ENCODE data around the gene ACTG2. TPM values are rescaled to one million over a fixed set of nuclear protein-coding genes. Genes with fewer than 3 reads are reported as not detected.

ACTG2 gene
- polyA plus RNA-seq, 3 donors: not detected

- H3K4me3 ChIP-seq (replicated peaks in 1 of 3; ENCODE audit: low read depth in 2 of 3, low read length in 3 of 3): no peak overlapping the region
- Mint-ChIP-seq H3K9me3 (no peaks in the 10 kb centered on the region), H3K36me3 (peaks cover 55 to 61% of the 10 kb centered on the region in 2 donors), H3K27ac (peak overlapping the region in 4 of 7 donors; percentile 5 to 67 (median 43)), H3K4me3 (no peak overlapping the region), H3K4me1 (peaks cover 68% of the 10 kb centered on the region), H3K27me3 (ENCODE audit: low read depth in 3 of 3) (peaks cover 0 to 2% (median 0%) of the 10 kb centered on the region in 3 donors)
- no peaks in the 10 kb centered on the region for H3K27me3 ChIP-seq (ENCODE audit: control insufficient read depth in 2 of 2, insufficient read depth in 2 of 2, low read length in 2 of 2)
- no peak overlapping the region for H3K4me2 ChIP-seq (replicated peaks; ENCODE audit: extremely low read depth, low read length, poor library complexity, severe bottlenecking)
- no peak for TF ChIP-seq CTCF (IDR thresholded peaks at IDR 0.05)
- intact Hi-C loops (cut with micrococcal nuclease): loop anchor here in 1 of 2 donors (5.0 kb wide), 1 partner anchor 49 kb away; the partner anchor contains the start of gene TET3
- H3K79me2 ChIP-seq (ENCODE audit: insufficient read depth, low read length): peaks cover 97% of the 10 kb centered on the region
- no peak overlapping the region for H2AFZ ChIP-seq (ENCODE audit: insufficient read depth, low read depth, low read length, poor library complexity, severe bottlenecking)
- no peak for DNase-seq
- peak overlapping the region in 1 of 2 donors; percentile 14 for H3K27ac ChIP-seq (ENCODE audit: low read depth in 1 of 2, low read length in 2 of 2)
- H3K9me3 ChIP-seq (replicated peaks in 1 of 2; ENCODE audit: control insufficient read depth in 1 of 2, insufficient read depth in 1 of 2, low read length in 2 of 2): no peaks in the 10 kb centered on the region
- H4K20me1 ChIP-seq (ENCODE audit: insufficient read depth, low read length): peaks cover 62% of the 10 kb centered on the region
- peaks cover 11 to 51% of the 10 kb centered on the region in 2 donors for H3K36me3 ChIP-seq (replicated peaks in 1 of 2; ENCODE audit: control insufficient read depth in 1 of 2, insufficient read depth in 2 of 2, low read length in 2 of 2)
- WGBS (ENCODE audit: insufficient coverage): 100% methylated on average over 3 of the region's 3 CpGs
- H3K9ac ChIP-seq (ENCODE audit: insufficient read depth, low read length, poor library complexity, severe bottlenecking): no peak overlapping the region
- H3K4me1 ChIP-seq (ENCODE audit: control insufficient read depth in 1 of 2, insufficient read depth in 2 of 2, low read length in 2 of 2): peaks cover 41 to 57% of the 10 kb centered on the region in 2 donors
Observed at GRCh38 chr2:73933194-73933593, 40.4 kb downstream of the ACTG2 start.

GRCh38 chr2:73935641-73936040, 42.8 kb downstream of the ACTG2 start:
- Mint-ChIP-seq H3K9me3 (no peaks in the 10 kb centered on the region), H3K36me3 (peaks cover 57 to 74% of the 10 kb centered on the region in 2 donors), H3K27ac (no peak overlapping the region), H3K4me1 (peaks cover 55% of the 10 kb centered on the region), H3K27me3 (ENCODE audit: low read depth in 3 of 3) (peaks cover 0 to 2% (median 0%) of the 10 kb centered on the region in 3 donors), H3K4me3 (no peak overlapping the region)
- Histone ChIP-seq H2AFZ (ENCODE audit: insufficient read depth, low read depth, low read length, poor library complexity, severe bottlenecking) (no peak overlapping the region), H3K4me1 (ENCODE audit: control insufficient read depth in 1 of 2, insufficient read depth in 2 of 2, low read length in 2 of 2) (peaks cover 27 to 46% of the 10 kb centered on the region in 2 donors), H3K4me3 (replicated peaks in 1 of 3; ENCODE audit: low read depth in 2 of 3, low read length in 3 of 3) (no peak overlapping the region), H3K27ac (ENCODE audit: low read depth in 1 of 2, low read length in 2 of 2) (peak overlapping the region in 1 of 2 donors; percentile 66), H3K9me3 (replicated peaks in 1 of 2; ENCODE audit: control insufficient read depth in 1 of 2, insufficient read depth in 1 of 2, low read length in 2 of 2) (no peaks in the 10 kb centered on the region), H3K9ac (ENCODE audit: insufficient read depth, low read length, poor library complexity, severe bottlenecking) (no peak overlapping the region), H3K4me2 (replicated peaks; ENCODE audit: extremely low read depth, low read length, poor library complexity, severe bottlenecking) (no peak overlapping the region), H3K79me2 (ENCODE audit: insufficient read depth, low read length) (peaks cover 97% of the 10 kb centered on the region), H3K36me3 (replicated peaks in 1 of 2; ENCODE audit: control insufficient read depth in 1 of 2, insufficient read depth in 2 of 2, low read length in 2 of 2) (peaks cover 13 to 65% of the 10 kb centered on the region in 2 donors), H3K27me3 (ENCODE audit: control insufficient read depth in 2 of 2, insufficient read depth in 2 of 2, low read length in 2 of 2) (no peaks in the 10 kb centered on the region), H4K20me1 (ENCODE audit: insufficient read depth, low read length) (peaks cover 82% of the 10 kb centered on the region)
- no peak for DNase-seq
- no peak for TF ChIP-seq CTCF (IDR thresholded peaks at IDR 0.05)
- intact Hi-C loops (cut with micrococcal nuclease): no loop called here

Measured in CD14-positive monocyte (primary cell).